ENCODE measurements around the gene CTNND2.

The CTNND2 gene

GRCh38 chr5:11230890-11231289 lies 673.4 kb downstream of the CTNND2 start:
- no peak for FAIRE-seq

DNA sequence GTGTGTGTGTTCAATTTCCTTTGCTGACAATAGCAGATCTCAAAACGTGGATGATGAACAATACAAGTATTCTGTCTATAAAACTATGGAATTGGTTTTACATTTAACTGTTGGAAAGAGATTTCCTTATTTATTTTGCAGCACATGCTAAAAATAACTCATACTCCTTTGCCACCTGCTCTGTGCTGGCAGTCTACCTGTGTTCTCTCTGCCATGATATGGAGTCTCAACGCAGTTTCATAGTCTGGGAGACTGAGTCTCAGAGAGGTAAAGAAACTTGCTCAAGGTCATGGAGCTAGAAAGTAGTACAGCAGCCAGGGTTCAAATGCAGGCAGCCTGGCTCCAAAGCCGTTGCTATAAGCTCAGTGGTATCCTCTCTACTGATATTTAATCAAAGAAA lies 677.2 kb downstream of the CTNND2 start:
- no peak for FAIRE-seq

- FAIRE-seq = no peak
Measured at GRCh38 chr5:11224436-11225187, 679.6 kb downstream of the CTNND2 start.

- FAIRE-seq = no peak
Measured at GRCh38 chr5:11222169-11222568, 682.1 kb downstream of the CTNND2 start.

GRCh38 chr5:11214864-11215644 lies 689.2 kb downstream of the CTNND2 start:
- no peak for FAIRE-seq

DNA sequence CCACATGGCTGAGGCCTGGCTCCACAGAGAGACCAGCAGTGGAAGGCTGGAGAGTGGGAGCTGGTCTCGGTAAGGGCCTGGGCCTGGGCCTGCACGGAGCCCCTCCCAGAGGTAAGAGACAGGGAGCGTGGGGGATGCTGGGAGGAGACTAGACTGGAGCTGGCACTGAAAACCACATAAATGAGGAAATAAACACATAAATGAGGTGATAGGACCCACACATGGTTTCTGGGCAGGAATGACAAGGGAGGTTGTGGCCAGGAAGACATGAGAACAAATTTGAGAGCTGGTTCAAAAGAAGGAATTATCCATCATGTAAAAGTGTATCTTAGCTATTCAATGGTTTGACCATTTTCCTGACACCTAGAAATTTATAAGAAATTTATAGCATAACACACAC lies 691.5 kb downstream of the CTNND2 start:
- no peak for FAIRE-seq

GRCh38 chr5:11197726-11198125 lies 706.5 kb downstream of the CTNND2 start:
- FAIRE-seq = no peak

- FAIRE-seq = no peak
Measured at GRCh38 chr5:11191673-11192072, 712.6 kb downstream of the CTNND2 start.

- no peak for FAIRE-seq
Measured at GRCh38 chr5:11182441-11183080, 721.7 kb downstream of the CTNND2 start.

DNA sequence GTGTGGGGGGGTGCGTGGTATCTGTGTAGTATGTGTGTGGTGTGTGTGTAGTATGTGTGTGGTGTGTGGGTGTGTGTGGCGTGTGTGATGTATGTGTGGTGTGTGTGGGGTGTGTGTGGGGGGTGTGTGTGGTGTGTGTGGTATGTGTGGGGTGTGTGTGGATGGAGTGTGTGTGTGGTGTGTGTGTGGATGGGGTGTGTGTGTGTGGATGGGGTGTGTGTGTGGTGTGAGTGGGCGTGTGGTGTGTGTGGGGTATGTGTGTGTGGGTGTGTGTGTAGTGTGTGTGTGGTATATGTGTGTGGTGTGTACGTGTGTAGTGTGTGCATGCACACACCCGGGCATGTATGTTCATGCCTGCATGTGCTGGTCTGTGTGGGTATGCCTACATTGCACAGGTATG lies 722.3 kb downstream of the CTNND2 start:
- no peak for FAIRE-seq

DNA sequence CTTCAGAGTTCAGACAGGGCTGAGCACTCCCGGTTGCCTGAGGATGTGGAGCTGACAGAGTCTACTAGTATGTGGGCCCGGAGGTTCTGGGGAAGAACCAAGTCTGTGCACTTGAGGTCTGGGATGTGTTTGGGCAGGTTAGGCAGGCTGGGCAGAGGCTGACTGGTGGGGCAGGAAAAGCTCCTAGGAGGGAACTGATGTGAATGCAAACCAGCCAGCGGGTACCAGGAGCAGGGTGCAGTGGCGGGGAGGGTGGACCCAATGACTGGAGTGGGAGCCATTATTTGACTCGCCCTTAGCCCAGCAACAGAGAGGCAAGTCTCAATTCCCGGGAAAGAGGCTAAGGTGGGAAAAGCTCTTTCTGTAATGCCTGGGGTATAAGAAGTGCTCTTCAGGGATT lies 723.4 kb downstream of the CTNND2 start:
- FAIRE-seq = no peak

DNA sequence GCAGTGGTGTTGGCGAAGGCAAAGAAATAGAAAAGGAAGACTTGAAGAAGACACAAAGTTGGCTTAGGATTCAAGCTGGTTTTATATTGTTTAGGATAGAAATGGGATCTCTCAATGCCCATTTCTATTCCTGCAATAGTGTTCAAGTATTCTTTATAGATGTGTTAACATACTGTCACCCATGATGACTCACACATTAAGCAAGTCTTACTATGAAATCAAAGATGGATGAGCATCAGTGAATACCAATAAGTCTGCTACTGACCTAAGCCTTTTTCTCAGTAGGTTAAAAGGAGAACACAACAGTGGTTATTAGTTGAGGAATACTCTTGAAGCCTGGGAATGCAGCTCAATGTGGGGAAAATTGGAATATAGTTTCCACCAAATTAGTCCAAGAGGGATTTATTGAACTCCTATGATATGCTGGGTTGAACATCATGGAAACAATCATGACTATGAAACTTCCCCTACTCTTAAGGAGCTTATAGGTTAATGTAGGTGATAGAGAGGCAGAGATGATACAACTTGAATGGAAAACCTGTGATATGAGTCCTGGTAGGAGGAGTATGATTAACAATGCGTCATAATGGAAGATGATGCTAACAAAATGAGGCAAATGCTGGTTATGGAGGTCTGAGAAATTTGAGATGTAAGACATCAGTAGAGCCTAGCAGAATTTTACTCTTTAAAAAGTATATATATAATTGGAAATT lies 726.1 kb downstream of the CTNND2 start:
- FAIRE-seq = no peak

GRCh38 chr5:11174591-11174990 lies 729.7 kb downstream of the CTNND2 start:
- no peak for FAIRE-seq

DNA sequence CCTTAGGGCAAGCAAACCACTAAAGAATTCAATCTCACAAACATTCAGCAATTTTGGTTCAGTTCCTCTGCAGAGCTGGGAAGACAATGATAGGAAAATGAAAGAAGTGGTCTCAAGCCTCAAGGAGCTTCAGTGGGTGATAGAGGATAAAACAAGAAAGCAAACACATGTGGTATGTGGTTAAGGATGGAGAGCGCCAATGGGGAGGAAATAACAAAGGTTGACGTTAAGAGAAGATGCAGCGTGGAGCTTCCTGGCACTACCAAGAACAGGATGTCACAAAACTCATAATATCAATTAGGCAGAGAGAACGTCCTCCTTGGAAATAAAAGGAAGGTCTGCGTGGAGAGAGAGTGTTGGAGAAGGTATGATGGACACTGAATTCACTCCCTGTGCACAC lies 731.8 kb downstream of the CTNND2 start:
- FAIRE-seq = no peak

- FAIRE-seq = no peak
Measured at GRCh38 chr5:11171236-11171635, 733.0 kb downstream of the CTNND2 start.

- no peak for FAIRE-seq
Measured at GRCh38 chr5:11166923-11167322, 737.3 kb downstream of the CTNND2 start.

DNA sequence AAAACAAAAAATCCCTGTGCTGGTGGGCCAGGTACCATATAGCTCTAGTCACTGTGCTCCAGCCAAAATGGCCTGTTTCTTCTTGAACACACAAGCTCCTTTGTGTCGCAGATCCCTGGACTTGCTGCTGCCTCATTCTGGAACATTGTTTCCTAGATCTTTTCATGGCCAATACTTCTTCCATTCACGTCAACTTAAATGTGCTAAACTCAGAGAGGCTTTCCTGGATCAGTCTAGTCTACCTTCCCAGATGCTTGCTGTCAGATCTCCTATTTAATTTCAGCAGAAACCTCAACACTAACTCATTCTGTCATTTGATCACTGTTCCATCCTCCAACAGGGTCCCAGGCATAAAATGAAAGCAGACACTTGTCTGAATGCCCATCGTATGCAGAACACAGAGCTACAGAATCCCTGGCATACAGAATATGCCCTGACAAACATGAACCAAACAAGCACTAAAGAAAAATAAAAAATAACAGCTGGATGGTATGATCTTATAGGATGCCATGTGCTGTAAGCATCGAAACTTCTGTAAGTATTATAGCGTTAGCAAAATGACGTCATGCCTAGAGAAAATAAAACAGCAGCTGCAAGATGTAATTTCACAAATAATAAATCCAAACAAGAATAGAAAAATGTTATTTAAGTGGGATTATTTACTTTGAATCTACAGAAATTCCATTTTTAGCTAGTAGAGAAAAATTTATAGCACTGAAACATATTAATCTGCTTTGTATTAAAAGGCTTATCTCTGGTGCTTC lies 739.5 kb downstream of the CTNND2 start:
- FAIRE-seq = no peak

GRCh38 chr5:11157132-11157531 lies 747.1 kb downstream of the CTNND2 start:
- FAIRE-seq = no peak

GRCh38 chr5:11153670-11154382 lies 750.4 kb downstream of the CTNND2 start:
- FAIRE-seq = no peak

- no peak for FAIRE-seq
Measured at GRCh38 chr5:11152368-11152767, 751.9 kb downstream of the CTNND2 start.

- no peak for FAIRE-seq
Measured at GRCh38 chr5:11150976-11151375, 753.3 kb downstream of the CTNND2 start.

All from endometrium (tissue), 2 donors.